HepG2 (cell line): Measurements from ENCODE around the gene RBM19. TPM values are rescaled to one million over a fixed set of nuclear protein-coding genes. Genes with fewer than 3 reads are reported as not detected.

Experiments
- CHCHD3 ChIP-seq: sonication (generic); formaldehyde crosslinking; IDR thresholded peaks from 2 replicates; pipeline ENCODE4 v1.8.0; 2022; ENCODE audit warnings: mild to moderate bottlenecking, missing genetic modification reagents, moderate library complexity
- TERF1 ChIP-seq: sonication (generic); formaldehyde crosslinking; IDR thresholded peaks from 2 replicates; pipeline ENCODE4 v1.8.0; 2022; ENCODE audit warnings: mild to moderate bottlenecking, missing genetic modification reagents, moderate library complexity
- ZBTB40 ChIP-seq, 2 experiments: fragments of 450-650 bp in 1 of 2; sonication (generic) in 1 of 2; formaldehyde crosslinking in 1 of 2; IDR thresholded peaks; 2 replicates each; pipeline versions ENCODE4 v1.6.1 to v1.8.0; 2016 to 2022; ENCODE audit warnings: antibody characterized with exemption in 1 of 2, mild to moderate bottlenecking in 1 of 2, missing genetic modification reagents in 1 of 2
- polyA plus RNA-seq, 8 experiments: library from polyadenylated mRNA; depleted of rRNA in 3 of 8; stranded (reverse) in 7 of 8; unstranded in 1 of 8; fragments of >200 nt; fragmentation: Illumina TruSeq in 4 of 8; extraction: Trizol in 4 of 8; gene quantifications; 2 replicates each; pipeline versions ENCODE4 v1.2.1 to v1.2.3, GENCODE V29; 2011 to 2016; ENCODE audit warnings: low read depth in 4 of 8, missing spikeins in 1 of 8, mixed read lengths in 1 of 8; ENCODE audit not compliant: insufficient read depth in 1 of 8
- total RNA-seq, 5 experiments: library from RNA; depleted of rRNA; stranded (reverse); fragments of >200 nt; fragmentation: Illumina TruSeq; extraction: Trizol; gene quantifications; 2 replicates each; pipeline ENCODE4 v1.2.3, GENCODE V29; 2016; ENCODE audit warnings: low read depth in 1 of 5
- TF ChIP-seq, protein P1 (sequence below): sonication (generic); formaldehyde crosslinking; IDR thresholded peaks from 2 replicates; pipeline ENCODE4 v1.4.0; 2020; ENCODE audit warnings: missing genetic modification reagents

The RBM19 gene
- total and polyA plus RNA-seq, 2 of the 13 experiments (the other 11 are each of a cell fraction or from before 2014, with no cell fraction given): 19.3 to 32.2 TPM

GRCh38 chr12:113880988-113881962 is 84.8 kb downstream of the RBM19 start (continued):
- TF ChIP-seq TERF1 (CRISPR knock-in tag): no peak
- TF ChIP-seq, protein P1, sequence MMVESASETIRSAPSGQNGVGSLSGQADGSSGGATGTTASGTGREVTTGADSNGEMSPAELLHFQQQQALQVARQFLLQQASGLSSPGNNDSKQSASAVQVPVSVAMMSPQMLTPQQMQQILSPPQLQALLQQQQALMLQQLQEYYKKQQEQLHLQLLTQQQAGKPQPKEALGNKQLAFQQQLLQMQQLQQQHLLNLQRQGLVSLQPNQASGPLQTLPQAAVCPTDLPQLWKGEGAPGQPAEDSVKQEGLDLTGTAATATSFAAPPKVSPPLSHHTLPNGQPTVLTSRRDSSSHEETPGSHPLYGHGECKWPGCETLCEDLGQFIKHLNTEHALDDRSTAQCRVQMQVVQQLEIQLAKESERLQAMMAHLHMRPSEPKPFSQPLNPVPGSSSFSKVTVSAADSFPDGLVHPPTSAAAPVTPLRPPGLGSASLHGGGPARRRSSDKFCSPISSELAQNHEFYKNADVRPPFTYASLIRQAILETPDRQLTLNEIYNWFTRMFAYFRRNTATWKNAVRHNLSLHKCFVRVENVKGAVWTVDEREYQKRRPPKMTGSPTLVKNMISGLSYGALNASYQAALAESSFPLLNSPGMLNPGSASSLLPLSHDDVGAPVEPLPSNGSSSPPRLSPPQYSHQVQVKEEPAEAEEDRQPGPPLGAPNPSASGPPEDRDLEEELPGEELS: no peak
- no peak for TF ChIP-seq ZBTB40 (IDR thresholded peaks at IDR 0.05)
- TF ChIP-seq ZBTB40 (CRISPR knock-in tag; IDR thresholded peaks at IDR 0.05): no peak
- TF ChIP-seq CHCHD3 (CRISPR knock-in tag): no peak
